H1 (cell line): Measurements from ENCODE around the gene PMFBP1. TPM values are rescaled to one million over a fixed set of nuclear protein-coding genes. Genes with fewer than 3 reads are reported as not detected.

Experiments used
- CHD7 ChIP-seq: fragments of 300-600 bp; sonication (generic); IDR thresholded peaks from 2 replicates; pipeline ENCODE4 v1.7.1; 2012; ENCODE audit warnings: low read length, moderate library complexity, mild to moderate bottlenecking, inconsistent platforms; ENCODE audit not compliant: insufficient replicate concordance
- CTCF ChIP-seq, 3 experiments: IDR thresholded peaks; 1 replicate in 2 of 3; 2 replicates in 1 of 3; pipeline versions ENCODE4 v1.5.1 to v1.6.1; 2011; ENCODE audit warnings: low read length in 3 of 3, mild to moderate bottlenecking in 3 of 3, inconsistent platforms in 2 of 3, low read depth in 1 of 3, moderate library complexity in 1 of 3; ENCODE audit not compliant: insufficient read depth in 1 of 3; ENCODE audit errors: control extremely low read depth in 1 of 3
- E2F6 ChIP-seq: IDR thresholded peaks from 2 replicates; pipeline ENCODE4 v1.6.1; 2012; ENCODE audit warnings: inconsistent platforms
- RFX5 ChIP-seq: IDR thresholded peaks from 2 replicates; pipeline ENCODE4 v1.6.1; 2011; ENCODE audit warnings: low read depth, low read length, improper control_type of control experiment, borderline replicate concordance
- SIRT6 ChIP-seq: IDR thresholded peaks from one replicate; pipeline ENCODE4 v1.7.1; 2012; ENCODE audit warnings: low read length, inconsistent platforms
- SIX5 ChIP-seq: IDR thresholded peaks from 2 replicates; pipeline ENCODE4 v1.6.1; 2011; ENCODE audit warnings: mild to moderate bottlenecking, low read depth, low read length
- polyA plus RNA-seq, 7 experiments: library from polyadenylated mRNA; depleted of rRNA in 3 of 7; stranded (reverse) in 5 of 7; unstranded in 2 of 7; fragments of >200 nt in 5 of 7; fragments of 200-250 nt in 2 of 7; gene quantifications; 1 replicate in 5 of 7; 2 replicates in 1 of 7; 4 replicates in 1 of 7; pipeline versions ENCODE4 v1.2.1 to v1.2.3, GENCODE V29; 2011 to 2013; ENCODE audit warnings: missing spikeins in 2 of 7, mixed read lengths in 2 of 7
- total RNA-seq: library from RNA; stranded (reverse); fragmentation: NEBNext Ultra II Directional; extraction: Animal tissue kit (Norgen Biotek cat#: 25700); gene quantifications from 2 replicates; pipeline ENCODE4 v1.2.1, GENCODE V29; 2021

PMFBP1 gene
- total and polyA plus RNA-seq, 2 of the 8 experiments (the other 6 are each of a cell fraction or from before 2014, with no cell fraction given), result 0.32 to 1.6 TPM

GRCh38 chr16:72171236-72171635, 719 bp downstream of the PMFBP1 start (continued):
- TF ChIP-seq CHD7 (no peak), SIX5 (no peak), SIRT6 (no peak), E2F6 (no peak), CTCF (IDR thresholded peaks at IDR 0.05; ENCODE audit: control extremely low read depth in 1 of 3, insufficient read depth in 1 of 3, low read depth in 1 of 3, low read length in 3 of 3) (no peak), RFX5 (no peak)
